ENCODE measurements around the gene AGBL1.

The AGBL1 gene

DNA sequence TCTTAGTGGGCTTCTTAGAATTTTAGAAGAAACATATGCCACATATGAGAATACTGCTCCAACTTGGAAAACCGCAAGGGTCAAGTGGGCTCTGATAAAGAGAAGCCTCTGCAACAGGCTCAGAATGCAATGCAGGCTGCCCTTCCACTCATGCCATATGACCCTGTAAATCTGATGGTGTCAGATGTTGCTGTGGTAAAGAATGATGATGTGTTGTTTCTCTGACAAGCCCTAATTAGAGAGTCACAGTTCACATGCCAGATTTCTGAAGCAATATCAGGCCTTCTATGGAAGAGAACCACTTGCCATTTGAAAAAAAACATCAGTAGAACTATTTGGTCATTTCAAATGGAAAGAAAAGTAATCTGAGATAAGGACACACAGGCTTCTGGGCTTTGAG lies 749.6 kb downstream of the AGBL1 start:
- H3K4me3 Mint-ChIP-seq: no peak overlapping the region
- H3K27me3 Mint-ChIP-seq (ENCODE audit: low read depth): no peaks in the 10 kb centered on the region
- H3K36me3 Mint-ChIP-seq (ENCODE audit: low read depth): no peaks in the 10 kb centered on the region
- no peaks in the 10 kb centered on the region for H3K4me1 Mint-ChIP-seq (ENCODE audit: low read depth)
- peaks cover 3% of the 10 kb centered on the region for H3K9me3 Mint-ChIP-seq
- no peak overlapping the region for H3K27ac Mint-ChIP-seq

DNA sequence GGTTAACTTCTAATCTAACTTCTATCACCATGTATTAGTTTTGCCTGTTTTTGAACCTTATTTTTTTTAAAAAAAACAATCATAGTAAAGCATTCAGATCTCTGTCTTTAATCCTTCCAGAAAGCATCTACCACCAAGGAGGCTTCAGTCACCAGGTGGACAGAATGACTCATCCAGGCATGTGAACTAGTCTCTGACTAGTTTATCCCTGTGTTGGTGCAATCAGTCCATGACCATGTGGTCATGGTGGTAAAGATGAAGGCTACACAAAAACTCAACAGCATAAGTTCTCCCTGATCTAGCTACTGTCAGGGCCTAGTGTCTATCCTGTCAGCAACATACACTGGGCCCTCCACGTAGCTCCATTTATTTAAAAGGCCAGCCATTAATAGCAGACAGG lies 750.6 kb downstream of the AGBL1 start:
- Mint-ChIP-seq H3K27me3 (ENCODE audit: low read depth) (no peaks in the 10 kb centered on the region), H3K4me1 (ENCODE audit: low read depth) (no peaks in the 10 kb centered on the region), H3K27ac (no peak overlapping the region), H3K4me3 (no peak overlapping the region), H3K9me3 (peaks cover 3% of the 10 kb centered on the region), H3K36me3 (ENCODE audit: low read depth) (no peaks in the 10 kb centered on the region)

DNA sequence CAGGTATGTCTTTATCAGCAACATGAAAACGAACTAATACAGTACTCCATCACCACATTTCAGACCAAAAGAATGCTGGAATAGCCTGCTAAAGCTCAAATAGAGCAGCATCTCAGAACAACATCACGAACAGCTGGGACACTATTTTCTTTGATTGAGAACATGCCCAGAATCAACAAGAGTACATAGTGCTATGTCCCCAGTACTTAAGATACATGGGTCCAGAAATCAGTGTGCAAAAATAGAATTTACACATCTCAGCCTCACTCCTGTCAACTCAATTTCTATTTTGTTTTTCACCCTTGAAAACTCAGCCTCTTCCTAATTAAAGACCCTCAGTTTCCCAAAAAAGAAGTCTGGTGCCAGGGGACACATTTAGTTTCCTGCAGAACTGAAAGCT lies 753.9 kb downstream of the AGBL1 start:
- Mint-ChIP-seq H3K36me3 (ENCODE audit: low read depth) (no peaks in the 10 kb centered on the region), H3K27ac (no peak overlapping the region), H3K4me1 (ENCODE audit: low read depth) (no peaks in the 10 kb centered on the region), H3K9me3 (peaks cover 3% of the 10 kb centered on the region), H3K27me3 (ENCODE audit: low read depth) (no peaks in the 10 kb centered on the region), H3K4me3 (no peak overlapping the region)

DNA sequence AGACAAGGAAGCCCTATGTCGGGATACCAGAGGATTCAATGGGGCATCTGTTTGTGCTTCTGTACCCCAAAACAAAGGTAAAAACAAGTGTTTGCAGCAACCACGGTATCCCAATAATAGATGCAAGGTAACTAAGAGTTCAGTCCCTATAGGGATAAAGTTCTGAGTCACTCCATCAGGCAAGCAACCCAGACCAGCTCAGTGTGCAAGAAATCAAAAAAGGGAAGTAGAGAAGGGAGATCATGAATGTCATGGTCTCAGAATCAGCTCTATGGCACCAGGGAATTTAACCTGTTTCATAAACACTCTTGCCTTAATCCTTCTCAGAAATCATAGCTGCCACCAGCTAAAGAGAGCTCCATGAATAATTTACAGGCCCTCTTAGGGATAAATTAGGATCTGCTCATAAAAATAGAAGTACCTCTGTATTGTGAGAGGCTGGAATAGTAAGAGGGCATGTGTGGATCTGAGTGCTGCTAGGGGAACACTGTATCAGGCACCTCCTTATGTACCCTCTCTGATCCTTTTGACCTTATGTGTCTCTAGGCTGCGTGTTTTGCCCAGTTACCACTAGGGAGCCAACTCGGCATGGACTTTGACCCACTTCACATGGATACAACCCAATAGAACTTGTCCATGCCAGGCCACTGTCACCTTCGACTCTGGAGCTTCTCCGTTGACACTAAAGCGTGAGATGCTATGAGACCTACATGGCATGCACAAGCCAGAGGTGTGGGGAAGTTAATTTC lies 754.6 kb downstream of the AGBL1 start:
- Mint-ChIP-seq H3K27ac (no peak overlapping the region), H3K4me3 (no peak overlapping the region), H3K36me3 (ENCODE audit: low read depth) (no peaks in the 10 kb centered on the region), H3K4me1 (ENCODE audit: low read depth) (no peaks in the 10 kb centered on the region), H3K9me3 (peaks cover 3% of the 10 kb centered on the region), H3K27me3 (ENCODE audit: low read depth) (no peaks in the 10 kb centered on the region)

DNA sequence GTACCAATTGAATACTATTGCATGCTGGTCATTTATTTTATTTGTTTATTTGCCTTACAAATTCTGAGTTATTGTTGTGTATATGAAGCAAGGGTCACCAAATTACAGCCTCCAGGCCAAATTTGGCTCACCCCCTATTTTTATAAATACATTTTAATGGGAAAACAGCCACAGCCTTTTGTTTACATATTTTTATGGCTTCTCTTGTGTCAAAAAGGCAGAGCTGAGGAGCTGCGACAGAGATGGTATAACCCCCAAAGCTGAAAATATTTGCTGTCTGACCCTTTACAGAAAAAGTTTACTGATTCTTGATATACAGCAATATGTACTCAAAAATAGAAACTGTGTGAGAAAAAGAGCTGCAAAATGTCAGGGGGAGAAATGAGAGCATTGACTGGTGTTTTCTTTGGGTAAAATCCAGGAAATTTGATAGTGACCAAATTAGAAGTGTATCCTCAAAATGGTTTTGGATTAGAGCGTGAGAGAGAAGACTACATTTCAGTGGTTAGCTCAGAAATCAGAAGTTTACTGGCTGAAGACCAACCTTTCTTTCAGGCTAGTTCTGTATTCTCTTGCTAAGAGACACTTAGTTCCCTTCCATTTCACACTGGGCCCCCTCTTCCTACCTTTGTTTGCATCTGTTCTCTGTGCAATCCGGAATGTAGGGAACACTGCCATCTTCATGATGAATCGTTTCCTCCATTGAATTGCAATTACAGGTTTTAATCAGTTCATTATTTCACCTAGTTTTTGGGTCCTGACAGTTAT lies 757.8 kb downstream of the AGBL1 start:
- H3K4me1 Mint-ChIP-seq (ENCODE audit: low read depth): no peaks in the 10 kb centered on the region
- H3K36me3 Mint-ChIP-seq (ENCODE audit: low read depth): no peaks in the 10 kb centered on the region
- H3K27me3 Mint-ChIP-seq (ENCODE audit: low read depth): no peaks in the 10 kb centered on the region
- no peak overlapping the region for H3K4me3 Mint-ChIP-seq
- H3K9me3 Mint-ChIP-seq: peaks cover 8% of the 10 kb centered on the region
- no peak overlapping the region for H3K27ac Mint-ChIP-seq

DNA sequence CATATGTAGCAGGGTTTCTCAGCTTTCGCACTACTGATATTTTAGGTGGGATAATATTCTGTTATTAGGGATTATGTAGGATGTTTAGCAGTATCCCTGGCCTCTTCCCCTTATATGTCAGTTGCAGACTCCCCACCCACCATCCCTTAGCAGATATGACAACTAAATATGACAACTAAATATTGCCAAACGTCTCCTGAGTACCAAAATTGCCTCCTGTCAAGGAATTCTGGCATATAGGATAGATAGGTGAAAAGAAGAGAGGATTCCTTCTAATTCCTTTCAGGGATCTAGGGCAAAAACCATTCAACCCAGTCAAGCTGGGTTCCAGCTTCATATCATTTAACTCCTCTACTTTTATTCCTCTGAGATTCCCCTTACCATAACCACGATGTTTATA lies 759.8 kb downstream of the AGBL1 start:
- no peaks in the 10 kb centered on the region for H3K27me3 Mint-ChIP-seq (ENCODE audit: low read depth)
- no peaks in the 10 kb centered on the region for H3K4me1 Mint-ChIP-seq (ENCODE audit: low read depth)
- H3K36me3 Mint-ChIP-seq (ENCODE audit: low read depth): no peaks in the 10 kb centered on the region
- peaks cover 5% of the 10 kb centered on the region for H3K9me3 Mint-ChIP-seq
- H3K27ac Mint-ChIP-seq: no peak overlapping the region
- H3K4me3 Mint-ChIP-seq: no peak overlapping the region

DNA sequence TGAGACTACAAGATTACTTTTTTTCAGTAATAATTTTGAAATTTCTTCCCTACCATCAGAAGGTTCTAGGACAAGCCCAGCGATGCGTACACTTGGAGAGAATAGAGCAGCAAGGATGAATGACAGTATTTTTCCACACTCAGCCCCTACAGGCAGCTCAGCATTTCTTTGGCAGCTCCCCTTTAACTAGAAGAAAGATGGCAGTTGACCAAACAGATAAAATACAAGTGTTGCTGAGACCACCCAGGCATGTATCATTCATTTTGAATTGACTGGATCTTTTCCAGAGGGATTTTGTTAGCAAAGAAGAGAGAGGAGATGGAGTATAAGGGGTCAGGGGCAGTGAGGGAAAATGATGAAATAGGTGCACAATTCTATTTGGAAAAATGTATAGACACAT lies 761.3 kb downstream of the AGBL1 start:
- Mint-ChIP-seq H3K27me3 (ENCODE audit: low read depth) (no peaks in the 10 kb centered on the region), H3K4me3 (no peak overlapping the region), H3K36me3 (ENCODE audit: low read depth) (no peaks in the 10 kb centered on the region), H3K4me1 (ENCODE audit: low read depth) (no peaks in the 10 kb centered on the region), H3K9me3 (peaks cover 5% of the 10 kb centered on the region), H3K27ac (no peak overlapping the region)

DNA sequence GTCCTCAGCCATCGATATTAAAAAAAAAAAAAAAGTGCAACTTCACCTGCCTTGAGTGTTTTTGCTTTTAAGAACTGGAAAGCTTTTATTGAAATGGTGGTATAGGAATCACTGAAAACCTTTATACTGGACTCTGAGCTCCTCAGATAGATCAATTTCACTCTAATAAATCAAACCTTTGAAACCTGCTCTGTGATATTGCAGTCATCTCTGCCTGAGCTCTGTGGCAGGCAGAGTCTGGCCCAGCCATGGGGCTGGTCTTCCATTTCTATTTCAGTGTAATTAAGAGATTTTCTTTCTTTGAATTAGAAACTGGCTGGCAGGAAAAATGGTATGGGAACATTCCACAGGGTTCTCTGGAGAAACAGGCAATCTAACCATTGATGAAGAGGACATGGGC lies 762.5 kb downstream of the AGBL1 start:
- H3K4me1 Mint-ChIP-seq (ENCODE audit: low read depth): no peaks in the 10 kb centered on the region
- no peak overlapping the region for H3K4me3 Mint-ChIP-seq
- H3K9me3 Mint-ChIP-seq: peaks cover 7% of the 10 kb centered on the region
- no peaks in the 10 kb centered on the region for H3K27me3 Mint-ChIP-seq (ENCODE audit: low read depth)
- no peaks in the 10 kb centered on the region for H3K36me3 Mint-ChIP-seq (ENCODE audit: low read depth)
- no peak overlapping the region for H3K27ac Mint-ChIP-seq

DNA sequence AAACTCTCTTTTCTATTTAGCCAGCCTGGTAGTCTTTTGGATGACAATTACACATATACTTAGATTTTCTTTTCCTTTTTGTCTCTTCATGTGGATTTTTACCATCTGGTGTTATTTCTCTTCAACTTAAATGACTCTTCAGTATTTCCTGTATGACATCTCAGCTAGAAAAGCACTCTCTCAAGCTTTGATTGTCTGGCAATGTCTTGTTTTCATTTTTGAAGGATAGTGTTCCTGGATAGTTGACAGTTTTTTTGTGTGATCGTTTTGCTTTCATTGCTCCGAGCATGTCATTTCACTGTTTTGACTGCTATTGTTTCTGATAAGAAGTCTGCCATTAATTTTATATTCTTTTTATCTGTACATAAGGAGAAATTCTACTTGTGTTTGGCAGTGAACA lies 766.4 kb downstream of the AGBL1 start:
- Mint-ChIP-seq H3K4me1 (ENCODE audit: low read depth) (no peaks in the 10 kb centered on the region), H3K27me3 (ENCODE audit: low read depth) (no peaks in the 10 kb centered on the region), H3K27ac (no peak overlapping the region), H3K36me3 (ENCODE audit: low read depth) (no peaks in the 10 kb centered on the region), H3K9me3 (peaks cover 5% of the 10 kb centered on the region), H3K4me3 (no peak overlapping the region)

DNA sequence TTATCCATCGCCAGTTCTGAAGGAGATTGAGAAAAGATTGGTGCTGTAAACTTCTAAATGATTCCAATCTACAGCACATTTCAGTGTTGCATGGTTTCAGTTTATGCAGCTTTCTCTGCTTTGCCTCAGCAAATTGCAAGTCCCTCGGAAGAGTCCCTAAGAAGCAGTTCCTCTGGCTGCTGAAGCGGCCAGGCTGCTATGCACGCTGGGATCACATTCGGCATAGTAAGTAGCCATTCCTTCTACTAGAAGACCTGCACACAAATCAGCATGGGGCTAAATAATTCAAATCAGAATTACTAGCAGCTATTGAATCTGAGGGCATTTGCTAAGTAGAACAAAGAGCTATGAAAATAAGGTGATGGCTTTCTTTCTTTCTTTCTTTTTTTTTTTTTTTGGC lies 769.5 kb downstream of the AGBL1 start:
- H3K4me1 Mint-ChIP-seq (ENCODE audit: low read depth): no peaks in the 10 kb centered on the region
- no peaks in the 10 kb centered on the region for H3K36me3 Mint-ChIP-seq (ENCODE audit: low read depth)

DNA sequence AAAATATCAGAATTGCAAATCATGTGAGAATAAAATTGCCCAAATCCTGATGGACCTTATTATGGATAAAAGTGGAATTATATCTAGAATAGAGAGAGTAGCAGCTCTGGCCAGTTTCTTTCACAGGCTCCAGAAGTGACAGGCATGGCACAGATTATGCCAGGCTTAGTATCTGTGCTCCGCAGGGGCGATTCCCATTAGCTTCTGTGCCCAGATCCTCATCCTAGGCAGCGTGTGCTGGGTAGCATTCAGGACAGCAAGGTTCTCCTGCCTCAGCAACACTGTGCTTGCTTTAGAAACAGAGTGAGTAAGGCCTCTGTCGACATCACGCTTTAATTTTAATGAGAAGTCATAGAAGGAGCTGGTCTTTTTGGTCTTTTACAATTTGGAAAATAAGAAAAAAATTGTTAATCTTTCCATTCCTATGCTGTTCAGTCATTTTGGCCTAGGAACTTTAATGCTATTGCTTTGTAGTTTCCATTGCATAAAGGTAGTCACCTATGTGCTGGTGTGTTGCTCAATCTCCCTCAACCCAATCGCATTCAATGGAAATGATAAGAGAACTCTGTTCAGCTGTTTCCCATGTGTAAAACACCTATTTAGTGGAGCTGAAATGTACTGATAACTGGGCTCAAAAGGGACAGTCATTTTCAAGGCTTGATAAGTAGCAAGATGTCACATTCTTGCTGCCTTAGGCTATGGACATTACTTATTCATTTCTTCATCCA lies 770.1 kb downstream of the AGBL1 start:
- Mint-ChIP-seq H3K4me3 (no peak overlapping the region), H3K9me3 (peaks cover 4% of the 10 kb centered on the region), H3K4me1 (ENCODE audit: low read depth) (no peaks in the 10 kb centered on the region), H3K36me3 (ENCODE audit: low read depth) (no peaks in the 10 kb centered on the region), H3K27ac (no peak overlapping the region), H3K27me3 (ENCODE audit: low read depth) (no peaks in the 10 kb centered on the region)

More for the DNA sequence above, 769.5 kb downstream of the AGBL1 start:
- Mint-ChIP-seq H3K27me3 (ENCODE audit: low read depth) (no peaks in the 10 kb centered on the region), H3K4me3 (no peak overlapping the region), H3K27ac (no peak overlapping the region), H3K9me3 (peaks cover 4% of the 10 kb centered on the region)

DNA sequence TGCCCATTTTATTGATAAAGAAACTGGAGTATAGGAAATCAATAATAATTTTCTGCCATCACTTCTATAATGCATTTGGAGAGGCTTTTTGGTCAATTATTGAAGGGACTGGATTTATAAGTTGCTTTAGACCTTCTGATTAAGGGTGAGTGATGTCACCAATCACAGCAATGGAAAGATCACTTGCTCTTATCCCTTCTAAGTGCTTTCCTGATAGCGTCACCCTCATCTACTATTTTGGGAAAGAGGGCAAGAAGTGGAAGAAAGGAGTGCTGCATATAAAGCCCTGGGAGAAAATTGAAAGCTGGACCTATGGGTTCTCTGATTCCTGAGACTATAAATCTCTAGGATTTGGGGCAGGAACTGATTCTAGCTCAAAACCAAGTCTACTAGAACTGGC lies 771.3 kb downstream of the AGBL1 start:
- Mint-ChIP-seq H3K36me3 (ENCODE audit: low read depth) (no peaks in the 10 kb centered on the region), H3K4me3 (no peak overlapping the region), H3K27ac (no peak overlapping the region), H3K27me3 (ENCODE audit: low read depth) (no peaks in the 10 kb centered on the region), H3K4me1 (ENCODE audit: low read depth) (no peaks in the 10 kb centered on the region), H3K9me3 (peaks cover 4% of the 10 kb centered on the region)

DNA sequence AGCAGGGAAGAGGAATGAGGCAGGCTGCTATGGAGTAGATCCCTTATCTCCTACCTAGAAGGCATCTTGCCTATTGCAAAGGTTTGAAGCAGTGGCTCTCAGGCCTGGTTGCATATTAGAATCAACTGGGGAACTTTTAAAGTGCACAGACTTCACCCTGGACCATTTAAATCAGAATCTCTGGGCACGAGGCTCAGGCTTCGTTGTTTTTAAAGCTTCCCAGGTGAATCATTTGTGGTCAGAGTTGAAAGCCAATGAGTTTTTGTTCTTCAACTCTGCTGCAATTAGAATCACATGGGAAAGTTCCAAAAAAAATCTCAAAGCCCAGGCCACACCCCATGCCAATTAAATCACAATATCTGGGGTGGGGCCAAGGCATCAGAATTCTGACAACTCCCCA lies 773.1 kb downstream of the AGBL1 start:
- H3K36me3 Mint-ChIP-seq (ENCODE audit: low read depth): no peaks in the 10 kb centered on the region
- no peaks in the 10 kb centered on the region for H3K27me3 Mint-ChIP-seq (ENCODE audit: low read depth)
- H3K4me3 Mint-ChIP-seq: no peak overlapping the region
- no peaks in the 10 kb centered on the region for H3K9me3 Mint-ChIP-seq
- H3K27ac Mint-ChIP-seq: no peak overlapping the region
- no peaks in the 10 kb centered on the region for H3K4me1 Mint-ChIP-seq (ENCODE audit: low read depth)

DNA sequence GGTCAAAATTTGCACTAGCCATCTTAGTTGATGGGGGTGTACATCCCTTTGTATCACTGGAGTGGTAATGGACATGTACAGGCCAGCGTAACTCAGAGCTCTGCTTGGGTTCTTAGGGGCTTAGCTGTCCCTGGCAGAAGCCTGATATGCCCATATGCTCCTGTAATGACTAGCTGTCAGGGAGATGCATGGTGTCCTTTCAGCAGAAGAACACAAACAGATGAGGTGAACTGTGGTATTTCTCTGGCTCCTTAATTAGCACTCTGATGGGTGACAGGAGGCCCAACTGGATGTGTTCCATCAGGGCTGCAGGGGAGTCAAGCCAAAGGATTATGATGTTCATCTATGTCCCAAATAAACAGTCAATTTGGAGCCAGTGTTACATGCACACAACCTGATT lies 774.5 kb downstream of the AGBL1 start:
- H3K4me1 Mint-ChIP-seq (ENCODE audit: low read depth): no peaks in the 10 kb centered on the region
- no peaks in the 10 kb centered on the region for H3K9me3 Mint-ChIP-seq
- H3K36me3 Mint-ChIP-seq (ENCODE audit: low read depth): no peaks in the 10 kb centered on the region
- H3K4me3 Mint-ChIP-seq: no peak overlapping the region
- H3K27me3 Mint-ChIP-seq (ENCODE audit: low read depth): no peaks in the 10 kb centered on the region
- H3K27ac Mint-ChIP-seq: no peak overlapping the region

All from T-helper 1 cell treated with Interleukin-12 subunit alpha and Interleukin-12 subunit beta and Interleukin-4 antibody, amounts not matched to agents 30 μg/mL and 1 μg/mL, for 36 hours (primary cell).